ENCODE measurements around the gene SLC25A5.

The SLC25A5 gene

GRCh38 chrX:119507206-119507605 lies 39.0 kb downstream of the SLC25A5 start:
- DNase-seq, result no peak

GRCh38 chrX:119512146-119512800 lies 44.0 kb downstream of the SLC25A5 start:
- DNase-seq, result peak; percentile 68

- peak; percentile 59 for DNase-seq
Observed at GRCh38 chrX:119516157-119516702, 48.0 kb downstream of the SLC25A5 start.

- DNase-seq, result no peak
Observed at GRCh38 chrX:119518371-119518770, 50.1 kb downstream of the SLC25A5 start.

All from fibroblast of skin of right biceps (primary cell).